ENCODE data around the gene STIMATE. TPM values are rescaled to one million over a fixed set of nuclear protein-coding genes. Genes with fewer than 3 reads are reported as not detected.
A peak's percentile ranks its signal among the peaks of the same experiment; 100 is the strongest.

STIMATE gene
- total and polyA plus RNA-seq, 9 of the 15 experiments (the other 6 are each of a cell fraction or from before 2014, with no cell fraction given): 0.14 to 7.7 (median 4.9) TPM

GRCh38 chr3:52912885-52913731, 15.8 kb upstream of the STIMATE start (continued):
- no peak for TF ChIP-seq RREB1 (CRISPR knock-in tag; IDR thresholded peaks at IDR 0.05)
- TF ChIP-seq ZBTB9 (CRISPR knock-in tag; IDR thresholded peaks at IDR 0.05): no peak
- no peak for TF ChIP-seq ZNF174 (CRISPR knock-in tag; IDR thresholded peaks at IDR 0.05)
- TF ChIP-seq PHTF2 (CRISPR knock-in tag; IDR thresholded peaks at IDR 0.05): no peak
- TF ChIP-seq, protein P1, sequence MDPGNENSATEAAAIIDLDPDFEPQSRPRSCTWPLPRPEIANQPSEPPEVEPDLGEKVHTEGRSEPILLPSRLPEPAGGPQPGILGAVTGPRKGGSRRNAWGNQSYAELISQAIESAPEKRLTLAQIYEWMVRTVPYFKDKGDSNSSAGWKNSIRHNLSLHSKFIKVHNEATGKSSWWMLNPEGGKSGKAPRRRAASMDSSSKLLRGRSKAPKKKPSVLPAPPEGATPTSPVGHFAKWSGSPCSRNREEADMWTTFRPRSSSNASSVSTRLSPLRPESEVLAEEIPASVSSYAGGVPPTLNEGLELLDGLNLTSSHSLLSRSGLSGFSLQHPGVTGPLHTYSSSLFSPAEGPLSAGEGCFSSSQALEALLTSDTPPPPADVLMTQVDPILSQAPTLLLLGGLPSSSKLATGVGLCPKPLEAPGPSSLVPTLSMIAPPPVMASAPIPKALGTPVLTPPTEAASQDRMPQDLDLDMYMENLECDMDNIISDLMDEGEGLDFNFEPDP (CRISPR knock-in tag; IDR thresholded peaks at IDR 0.05): no peak
- peak; percentile 64; the same call in 1 of the 2 replicates for TF ChIP-seq BHLHE40 (IDR thresholded peaks at IDR 0.05; ENCODE audit: low read length)
- no peak for TF ChIP-seq SP2 (IDR thresholded peaks at IDR 0.05; ENCODE audit: extremely low read depth, low read depth, low read length, poor library complexity, severe bottlenecking)
- no peak for TF ChIP-seq RBM25 (IDR thresholded peaks at IDR 0.05; ENCODE audit: low read depth, low read length, severe bottlenecking)
- TF ChIP-seq ZNF239 (CRISPR knock-in tag; IDR thresholded peaks at IDR 0.05): no peak
- TF ChIP-seq MCM2 (IDR thresholded peaks at IDR 0.05; ENCODE audit: low read depth): no peak
- peak; percentile 88 for TF ChIP-seq SMARCE1 (IDR thresholded peaks at IDR 0.05)
- no peak for TF ChIP-seq NR2C1 (IDR thresholded peaks at IDR 0.05)
- 0 out of 2 replicates have a peak, but pooled peaks have one; percentile 21 for TF ChIP-seq NR2C1 (tag; IDR thresholded peaks at IDR 0.05)
- TF ChIP-seq CC2D1A (IDR thresholded peaks at IDR 0.05): peak; percentile 90; the same call in 1 of the 2 replicates
- no peak for TF ChIP-seq ZBTB5 (IDR thresholded peaks at IDR 0.05)

Measured in K562 (cell line).